Mesenteric fat pad (tissue), 1 donor: ENCODE measurements around the gene PSMD14. TPM values are rescaled to one million over a fixed set of nuclear protein-coding genes. Genes with fewer than 3 reads are reported as not detected.

Experiments
- DNase-seq: peaks from one replicate; pipeline ENCODE4 v3.0.0-alpha.2; 2020; ENCODE audit warnings: low spot score
- total RNA-seq: library from RNA; stranded (reverse); fragmentation: NEBNext Ultra II Directional; extraction: Animal tissue kit (Norgen Biotek cat#: 25700); gene quantifications from one replicate; pipeline ENCODE4 v1.2.1, GENCODE V29; 2021
- donor health status: DM: yes; HTN: yes; CAD: no.

PSMD14 gene
- total RNA-seq, 1 donor from 2014 or later = 50.3 TPM

GRCh38 chr2:161438598-161438997, 130.4 kb downstream of the PSMD14 start:
- no peak for DNase-seq

DNA sequence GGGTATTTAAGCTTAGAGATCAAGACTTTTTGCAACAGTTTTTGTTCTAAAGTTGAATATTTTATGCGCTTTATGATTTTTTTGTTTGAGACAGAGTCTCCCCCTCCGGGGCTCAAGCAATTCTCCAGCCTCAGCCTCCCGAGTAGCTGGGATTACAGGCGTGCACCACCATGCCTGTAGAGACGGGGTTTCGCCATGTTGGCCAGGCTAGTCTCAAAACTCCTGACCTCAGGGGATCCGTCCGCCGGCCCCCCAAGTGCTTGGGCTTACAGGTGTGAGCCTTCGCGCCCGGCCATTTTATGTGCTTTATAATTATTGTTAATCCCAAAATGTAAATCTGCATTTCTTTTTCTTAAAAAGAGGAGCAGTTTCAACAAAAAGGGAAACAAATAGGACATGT, 136.9 kb downstream of the PSMD14 start:
- DNase-seq = no peak

DNA sequence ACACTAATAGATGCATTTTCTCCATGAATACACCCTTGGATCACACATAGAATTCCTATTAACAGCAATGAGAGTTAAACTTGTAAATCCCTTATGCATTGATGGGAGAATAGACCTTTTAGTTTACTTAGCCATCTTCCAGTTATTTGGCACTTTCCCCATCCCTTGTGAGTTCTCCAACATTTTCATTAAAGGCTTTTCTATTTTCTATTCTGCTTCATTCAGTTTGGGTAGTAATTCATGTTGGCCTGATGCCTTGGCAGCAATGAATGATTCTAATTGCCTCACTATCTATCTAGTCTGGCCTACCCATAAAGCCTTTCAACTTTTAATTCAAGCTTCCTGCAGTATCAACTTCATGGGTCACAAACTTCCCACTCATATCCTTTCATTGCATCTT, 140.2 kb downstream of the PSMD14 start:
- no peak for DNase-seq

Other genes with a start within 250 kb of the PSMD14 start
- gene TANK, start 148.0 kb upstream of the PSMD14 start, total RNA-seq = 77.3 TPM
- gene TBR1, start 107.9 kb downstream of the PSMD14 start, total RNA-seq = not detected